GM23338 (cell line): ENCODE data around the gene MIOS.

Experiments
- CREB1 ChIP-seq: fragments of 250-450 bp; sonication (Bioruptor Pico); IDR thresholded peaks from 2 replicates; pipeline ENCODE4 v1.5.0; 2020; ENCODE audit warnings: low read depth, mild to moderate bottlenecking, moderate library complexity
- EZH2 ChIP-seq: fragments of 200-600 bp; sonication (generic); IDR thresholded peaks from one replicate; pipeline ENCODE4 v1.8.0; 2017; ENCODE audit warnings: antibody characterized with exemption, mild to moderate bottlenecking, low read depth; ENCODE audit not compliant: unreplicated experiment
- EZH2phosphoT487 ChIP-seq: fragments of 200-600 bp; sonication (generic); IDR thresholded peaks from one replicate; pipeline ENCODE4 v1.8.1; 2018; ENCODE audit warnings: antibody characterized with exemption; ENCODE audit not compliant: unreplicated experiment
- NANOG ChIP-seq: IDR thresholded peaks from 2 replicates; pipeline ENCODE4 v1.6.1; 2016; ENCODE audit warnings: antibody characterized with exemption, borderline replicate concordance
- POLR2AphosphoS5 ChIP-seq: IDR thresholded peaks from 2 replicates; pipeline ENCODE4 v1.6.1; 2016; ENCODE audit warnings: antibody characterized with exemption, low read depth
- ZNF114 ChIP-seq: fragments of 250-450 bp; sonication (Bioruptor Pico); IDR thresholded peaks from 2 replicates; pipeline ENCODE4 v1.5.0; 2020; ENCODE audit warnings: mild to moderate bottlenecking, moderate library complexity
- TF ChIP-seq, protein P1 (sequence below), 2 experiments: fragments of 200-600 bp in 1 of 2; sonication (generic) in 1 of 2; conservative IDR thresholded peaks; 2 replicates each; pipeline versions ENCODE4 v1.5.1 to v1.6.1; 2016 to 2017; ENCODE audit warnings: antibody characterized with exemption in 2 of 2, low read depth in 2 of 2, mild to moderate bottlenecking in 2 of 2, moderate library complexity in 1 of 2
- TF ChIP-seq, protein P2 (sequence below): IDR thresholded peaks from one replicate; pipeline ENCODE4 v1.6.1; 2018; ENCODE audit warnings: antibody characterized with exemption; ENCODE audit not compliant: unreplicated experiment

- TF ChIP-seq EZH2, result no peak
- TF ChIP-seq POLR2AphosphoS5, result no peak
- no peak for TF ChIP-seq EZH2phosphoT487
- no peak for TF ChIP-seq CREB1 (CRISPR knock-in tag)
- TF ChIP-seq, protein P1, sequence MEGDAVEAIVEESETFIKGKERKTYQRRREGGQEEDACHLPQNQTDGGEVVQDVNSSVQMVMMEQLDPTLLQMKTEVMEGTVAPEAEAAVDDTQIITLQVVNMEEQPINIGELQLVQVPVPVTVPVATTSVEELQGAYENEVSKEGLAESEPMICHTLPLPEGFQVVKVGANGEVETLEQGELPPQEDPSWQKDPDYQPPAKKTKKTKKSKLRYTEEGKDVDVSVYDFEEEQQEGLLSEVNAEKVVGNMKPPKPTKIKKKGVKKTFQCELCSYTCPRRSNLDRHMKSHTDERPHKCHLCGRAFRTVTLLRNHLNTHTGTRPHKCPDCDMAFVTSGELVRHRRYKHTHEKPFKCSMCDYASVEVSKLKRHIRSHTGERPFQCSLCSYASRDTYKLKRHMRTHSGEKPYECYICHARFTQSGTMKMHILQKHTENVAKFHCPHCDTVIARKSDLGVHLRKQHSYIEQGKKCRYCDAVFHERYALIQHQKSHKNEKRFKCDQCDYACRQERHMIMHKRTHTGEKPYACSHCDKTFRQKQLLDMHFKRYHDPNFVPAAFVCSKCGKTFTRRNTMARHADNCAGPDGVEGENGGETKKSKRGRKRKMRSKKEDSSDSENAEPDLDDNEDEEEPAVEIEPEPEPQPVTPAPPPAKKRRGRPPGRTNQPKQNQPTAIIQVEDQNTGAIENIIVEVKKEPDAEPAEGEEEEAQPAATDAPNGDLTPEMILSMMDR (conservative IDR thresholded peaks at IDR 0.05; ENCODE audit: low read depth in 2 of 2), result no peak
- TF ChIP-seq ZNF114 (CRISPR knock-in tag), result no peak
- TF ChIP-seq, protein P2, sequence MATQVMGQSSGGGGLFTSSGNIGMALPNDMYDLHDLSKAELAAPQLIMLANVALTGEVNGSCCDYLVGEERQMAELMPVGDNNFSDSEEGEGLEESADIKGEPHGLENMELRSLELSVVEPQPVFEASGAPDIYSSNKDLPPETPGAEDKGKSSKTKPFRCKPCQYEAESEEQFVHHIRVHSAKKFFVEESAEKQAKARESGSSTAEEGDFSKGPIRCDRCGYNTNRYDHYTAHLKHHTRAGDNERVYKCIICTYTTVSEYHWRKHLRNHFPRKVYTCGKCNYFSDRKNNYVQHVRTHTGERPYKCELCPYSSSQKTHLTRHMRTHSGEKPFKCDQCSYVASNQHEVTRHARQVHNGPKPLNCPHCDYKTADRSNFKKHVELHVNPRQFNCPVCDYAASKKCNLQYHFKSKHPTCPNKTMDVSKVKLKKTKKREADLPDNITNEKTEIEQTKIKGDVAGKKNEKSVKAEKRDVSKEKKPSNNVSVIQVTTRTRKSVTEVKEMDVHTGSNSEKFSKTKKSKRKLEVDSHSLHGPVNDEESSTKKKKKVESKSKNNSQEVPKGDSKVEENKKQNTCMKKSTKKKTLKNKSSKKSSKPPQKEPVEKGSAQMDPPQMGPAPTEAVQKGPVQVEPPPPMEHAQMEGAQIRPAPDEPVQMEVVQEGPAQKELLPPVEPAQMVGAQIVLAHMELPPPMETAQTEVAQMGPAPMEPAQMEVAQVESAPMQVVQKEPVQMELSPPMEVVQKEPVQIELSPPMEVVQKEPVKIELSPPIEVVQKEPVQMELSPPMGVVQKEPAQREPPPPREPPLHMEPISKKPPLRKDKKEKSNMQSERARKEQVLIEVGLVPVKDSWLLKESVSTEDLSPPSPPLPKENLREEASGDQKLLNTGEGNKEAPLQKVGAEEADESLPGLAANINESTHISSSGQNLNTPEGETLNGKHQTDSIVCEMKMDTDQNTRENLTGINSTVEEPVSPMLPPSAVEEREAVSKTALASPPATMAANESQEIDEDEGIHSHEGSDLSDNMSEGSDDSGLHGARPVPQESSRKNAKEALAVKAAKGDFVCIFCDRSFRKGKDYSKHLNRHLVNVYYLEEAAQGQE, result no peak
- TF ChIP-seq NANOG, result no peak
Observed at GRCh38 chr7:7517754-7518153, 48.9 kb upstream of the MIOS start.
